ENCODE measurements around the gene RANBP3. TPM values are rescaled to one million over a fixed set of nuclear protein-coding genes. Genes with fewer than 3 reads are reported as not detected.
"Not testable (repeated sequence)": the region's sequence is repeated elsewhere in the genome, so short reads cannot be mapped to it uniquely, and the experiment has no call there.

Gene RANBP3
- total and polyA plus RNA-seq, 7 donors: 27.0 to 86.4 (median 63.1) TPM

GRCh38 chr19:5987077-5987818 lies 9.3 kb upstream of the RANBP3 start:
- 16 to 30% methylated on average over 17 of the region's 17 CpGs for WGBS, 2 donors
- Histone ChIP-seq H3K4me1 (peaks cover 0 to 14% (median 9%) of the 10 kb centered on the region in 4 donors), H3K27me3 (no peaks in the 10 kb centered on the region), H3K36me3 (no peaks in the 10 kb centered on the region), H3K27ac (peak overlapping the region in 2 of 4 donors; percentile 36 to 46), H3K9me3 (no peaks in the 10 kb centered on the region), H3K4me3 (peak overlapping the region; percentile 3 to 47 (median 44))
- DNase-seq: peak; percentile 89
- intact Hi-C loops (cut with DNase I): loop anchor here (1.0 to 2.0 kb wide), 2 partner anchors 35 to 138 kb away; no protein-coding TSS in a partner anchor
- TF ChIP-seq EP300 (IDR thresholded peaks at IDR 0.05): no peak
- peak; percentile 84 to 96 (median 88) for TF ChIP-seq CTCF (IDR thresholded peaks at IDR 0.05)
- peak in 2 of 4 donors; percentile 13 to 24 for TF ChIP-seq POLR2AphosphoS5 (IDR thresholded peaks at IDR 0.05)

- H3K27ac ChIP-seq: not testable (repeated sequence)
Observed at GRCh38 chr19:5985837-5986236, 7.9 kb upstream of the RANBP3 start.

GRCh38 chr19:5985098-5985783 lies 7.3 kb upstream of the RANBP3 start:
- H3K27ac ChIP-seq: no peak overlapping the region
- H3K9me3 ChIP-seq: no peaks in the 10 kb centered on the region
- 92 to 93% methylated on average over 12 of the region's 12 CpGs for WGBS, 2 donors
- no peak for DNase-seq
- H3K4me3 ChIP-seq: no peak overlapping the region
- no peak for TF ChIP-seq POLR2AphosphoS5 (IDR thresholded peaks at IDR 0.05)
- TF ChIP-seq EP300 (IDR thresholded peaks at IDR 0.05): no peak
- TF ChIP-seq POLR2A (IDR thresholded peaks at IDR 0.05): no peak
- no peak for TF ChIP-seq CTCF (IDR thresholded peaks at IDR 0.05)
- no peaks in the 10 kb centered on the region for H3K36me3 ChIP-seq
- no peaks in the 10 kb centered on the region for H3K27me3 ChIP-seq
- peaks cover 0 to 14% (median 9%) of the 10 kb centered on the region in 4 donors for H3K4me1 ChIP-seq
- intact Hi-C loops (cut with DNase I): no loop called here

More at GRCh38 chr19:5985837-5986236, 7.9 kb upstream of the RANBP3 start:
- not testable (repeated sequence) for H3K36me3 ChIP-seq, H3K9me3 ChIP-seq, DNase-seq, H3K4me3 ChIP-seq, H3K27me3 ChIP-seq
- intact Hi-C loops (cut with DNase I): loop anchor here (2.0 kb wide), 1 partner anchor 139 kb away; no protein-coding TSS in a partner anchor
- H3K4me1 ChIP-seq: peaks cover 0 to 14% (median 9%) of the 10 kb centered on the region in 4 donors
- WGBS, 2 donors: 91 to 95% methylated on average over 5 of the region's 5 CpGs

- no peak for DNase-seq
- Histone ChIP-seq H3K36me3 (no peaks in the 10 kb centered on the region), H3K27me3 (no peaks in the 10 kb centered on the region), H3K4me3 (no peak overlapping the region), H3K4me1 (peaks cover 0 to 19% (median 10%) of the 10 kb centered on the region in 4 donors), H3K9me3 (no peaks in the 10 kb centered on the region), H3K27ac (no peak overlapping the region)
- intact Hi-C loops (cut with DNase I): no loop called here
- WGBS, 2 donors: 69 to 79% methylated on average over 4 of the region's 4 CpGs
- no peak for TF ChIP-seq POLR2A (IDR thresholded peaks at IDR 0.05)
- TF ChIP-seq EP300 (IDR thresholded peaks at IDR 0.05): no peak
- TF ChIP-seq CTCF (IDR thresholded peaks at IDR 0.05): no peak
- no peak for TF ChIP-seq POLR2AphosphoS5 (IDR thresholded peaks at IDR 0.05)
Observed at GRCh38 chr19:5984600-5984999, 6.7 kb upstream of the RANBP3 start.

GRCh38 chr19:5983367-5983955 lies 5.5 kb upstream of the RANBP3 start:
- Histone ChIP-seq H3K27ac (no peak overlapping the region), H3K9me3 (no peaks in the 10 kb centered on the region), H3K4me3 (no peak overlapping the region), H3K27me3 (no peaks in the 10 kb centered on the region), H3K36me3 (no peaks in the 10 kb centered on the region), H3K4me1 (peaks cover 0 to 30% (median 22%) of the 10 kb centered on the region in 4 donors)
- no peak for DNase-seq
- 68 to 70% methylated on average over 14 of the region's 14 CpGs for whole genome bisulfite sequencing, 2 donors
- TF ChIP-seq POLR2AphosphoS5 (IDR thresholded peaks at IDR 0.05): peak in 1 of 4 donors; percentile 26
- no peak for TF ChIP-seq CTCF (IDR thresholded peaks at IDR 0.05)
- intact Hi-C loops (cut with DNase I): no loop called here
